Mesothelial cell of epicardium (in vitro differentiated cells): ENCODE data around the gene ATIC. TPM values are rescaled to one million over a fixed set of nuclear protein-coding genes. Genes with fewer than 3 reads are reported as not detected.
A peak's percentile ranks its signal among the peaks of the same experiment; 100 is the strongest.

ENCODE experiments used
- DNase-seq, 2 experiments: peaks; one replicate each; pipeline ENCODE4 v3.0.0; 2021; ENCODE audit warnings: low spot score in 2 of 2; ENCODE audit not compliant: unreplicated experiment in 2 of 2
- H3K27ac Mint-ChIP-seq: 2 replicates; pipeline ENCODE4 v1.8.0; 2021; ENCODE audit warnings: mixed read lengths
- H3K27me3 Mint-ChIP-seq: 2 replicates; pipeline ENCODE4 v1.8.0; 2021; ENCODE audit warnings: low read depth, mixed read lengths
- H3K36me3 Mint-ChIP-seq: 2 replicates; pipeline ENCODE4 v1.8.0; 2021; ENCODE audit warnings: mixed read lengths
- H3K4me1 Mint-ChIP-seq: 2 replicates; pipeline ENCODE4 v1.8.0; 2021; ENCODE audit warnings: mixed read lengths
- H3K4me3 Mint-ChIP-seq: 2 replicates; pipeline ENCODE4 v1.8.0; 2021; ENCODE audit warnings: mild to moderate bottlenecking, moderate library complexity, mixed read lengths
- H3K9me3 Mint-ChIP-seq: 2 replicates; pipeline ENCODE4 v1.8.0; 2021; ENCODE audit warnings: mixed read lengths
- CTCF ChIP-seq: fragments of 200-600 bp; sonication (generic); IDR thresholded peaks from one replicate; pipeline ENCODE4 v1.5.0; 2021; ENCODE audit warnings: antibody characterized with exemption; ENCODE audit not compliant: unreplicated experiment
- total RNA-seq: library from RNA; stranded (reverse); gene quantifications from 3 replicates; pipeline ENCODE4 v1.2.1, GENCODE V29; 2021

ATIC gene
- total RNA-seq, 1 donor from 2014 or later: 115 TPM

- Mint-ChIP-seq H3K36me3 (peaks cover 27% of the 10 kb centered on the region), H3K27me3 (no peaks in the 10 kb centered on the region), H3K27ac (peak overlapping the region; percentile 60), H3K4me1 (peaks cover 20% of the 10 kb centered on the region), H3K4me3 (no peak overlapping the region), H3K9me3 (no peaks in the 10 kb centered on the region)
- DNase-seq: no peak
- TF ChIP-seq CTCF: no peak
These were observed 50.2 kb downstream of the ATIC start for GRCh38 chr2:215361876-215362561.

GRCh38 chr2:215362562-215362904, 50.7 kb downstream of the ATIC start:
- H3K4me3 Mint-ChIP-seq: no peak overlapping the region
- H3K27ac Mint-ChIP-seq: no peak overlapping the region
- no peaks in the 10 kb centered on the region for H3K27me3 Mint-ChIP-seq
- no peaks in the 10 kb centered on the region for H3K9me3 Mint-ChIP-seq
- peaks cover 16% of the 10 kb centered on the region for H3K4me1 Mint-ChIP-seq
- H3K36me3 Mint-ChIP-seq: peaks cover 30% of the 10 kb centered on the region
- no peak for DNase-seq
- TF ChIP-seq CTCF: no peak

- H3K27me3 Mint-ChIP-seq: no peaks in the 10 kb centered on the region
- no peak for TF ChIP-seq CTCF
- DNase-seq: no peak
- no peak overlapping the region for H3K27ac Mint-ChIP-seq
- no peaks in the 10 kb centered on the region for H3K9me3 Mint-ChIP-seq
- H3K4me3 Mint-ChIP-seq: no peak overlapping the region
- H3K36me3 Mint-ChIP-seq: peaks cover 35% of the 10 kb centered on the region
- peaks cover 15% of the 10 kb centered on the region for H3K4me1 Mint-ChIP-seq
These were observed 51.2 kb downstream of the ATIC start for GRCh38 chr2:215363039-215363438.

- DNase-seq: no peak
These were observed 51.8 kb downstream of the ATIC start for GRCh38 chr2:215363461-215364156.

More at GRCh38 chr2:215363461-215364156, 51.8 kb downstream of the ATIC start:
- H3K27ac Mint-ChIP-seq: no peak overlapping the region
- no peak for TF ChIP-seq CTCF
- H3K27me3 Mint-ChIP-seq: no peaks in the 10 kb centered on the region
- H3K4me1 Mint-ChIP-seq: peaks cover 15% of the 10 kb centered on the region
- H3K36me3 Mint-ChIP-seq: peaks cover 35% of the 10 kb centered on the region
- H3K4me3 Mint-ChIP-seq: no peak overlapping the region
- no peaks in the 10 kb centered on the region for H3K9me3 Mint-ChIP-seq
